GM19043 (cell line): ENCODE data around the gene EFNA1.

ENCODE experiments used
- ATAC-seq: cut with Tn5 transposase; IDR thresholded peaks from one replicate; pipeline ENCODE4 v1.9.1; 2021; ENCODE audit warnings: low read depth; ENCODE audit not compliant: unreplicated experiment

EFNA1 gene

GRCh38 chr1:155123801-155124200 is 3.9 kb upstream of the EFNA1 start:
- no peak for ATAC-seq

GRCh38 chr1:155124503-155125463 is 2.9 kb upstream of the EFNA1 start:
- ATAC-seq: no peak

GRCh38 chr1:155125511-155125945 is 2.1 kb upstream of the EFNA1 start:
- no peak for ATAC-seq

DNA sequence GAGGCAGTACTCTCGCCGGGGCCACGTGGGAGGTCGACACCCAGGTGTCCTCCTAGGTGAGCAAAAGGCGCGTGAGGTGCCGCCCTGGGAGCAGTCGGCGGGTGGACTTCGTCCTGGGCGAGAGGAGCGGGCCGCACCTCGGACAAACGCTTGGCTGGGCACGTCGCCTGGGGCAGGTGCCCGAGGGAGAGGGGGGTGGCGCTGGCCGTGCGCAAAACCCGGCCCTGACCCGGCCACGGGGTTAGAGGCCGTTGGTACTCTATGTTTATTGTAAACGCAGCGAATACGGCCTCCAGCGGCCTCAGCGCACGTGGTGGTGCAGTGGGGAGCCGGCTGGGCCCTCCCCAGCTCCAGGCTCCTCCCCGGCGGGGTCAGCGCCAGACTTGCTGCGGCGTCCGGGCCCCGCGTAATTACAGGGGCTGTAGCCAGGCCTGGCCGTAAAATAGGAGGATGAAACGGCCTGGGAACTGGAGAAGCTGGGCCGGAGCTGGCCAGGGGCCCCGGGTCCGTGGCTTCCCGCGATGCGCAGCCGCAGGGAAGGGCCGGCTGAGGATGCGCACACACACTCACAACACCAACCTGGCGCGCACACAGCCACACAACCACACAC is 1.6 kb upstream of the EFNA1 start:
- no peak for ATAC-seq

GRCh38 chr1:155126556-155127104 is 1.0 kb upstream of the EFNA1 start:
- no peak for ATAC-seq

DNA sequence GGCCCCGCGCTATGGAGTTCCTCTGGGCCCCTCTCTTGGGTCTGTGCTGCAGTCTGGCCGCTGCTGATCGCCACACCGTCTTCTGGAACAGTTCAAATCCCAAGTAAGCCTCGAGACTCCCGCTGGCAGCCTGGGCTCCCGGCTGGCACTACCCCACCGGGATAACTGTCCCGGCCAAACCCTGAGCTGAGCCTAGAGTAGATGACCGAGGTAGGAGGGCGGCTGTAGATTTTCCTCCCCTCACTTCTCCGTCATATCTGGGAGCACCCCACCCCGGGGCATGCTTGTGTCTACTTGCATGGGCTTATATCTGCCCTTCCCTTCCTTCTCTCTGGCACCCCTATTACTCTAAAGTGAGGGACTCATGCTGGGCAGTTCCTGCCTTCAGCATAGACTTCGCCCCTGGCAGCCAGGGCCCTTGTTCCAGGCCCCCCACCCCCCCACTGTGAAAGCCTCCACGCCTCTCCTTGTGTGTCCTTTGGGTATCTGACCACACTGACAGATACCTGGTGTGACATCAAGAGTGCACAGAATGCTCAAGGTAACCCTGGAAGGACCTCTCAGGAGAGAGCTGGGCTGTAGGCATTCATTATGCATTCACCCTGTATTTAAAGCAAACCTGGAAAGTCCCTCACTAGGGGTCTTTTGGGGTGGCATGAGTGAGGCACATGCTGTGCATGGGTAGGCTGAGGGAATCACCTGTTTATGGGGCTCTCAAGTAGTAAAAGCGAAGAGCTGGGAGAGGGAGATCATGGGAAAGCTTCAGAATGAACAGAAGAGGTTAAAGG is 485 bp downstream of the EFNA1 start:
- ATAC-seq: no peak

GRCh38 chr1:155128755-155129473 is 1.2 kb downstream of the EFNA1 start:
- ATAC-seq: no peak

DNA sequence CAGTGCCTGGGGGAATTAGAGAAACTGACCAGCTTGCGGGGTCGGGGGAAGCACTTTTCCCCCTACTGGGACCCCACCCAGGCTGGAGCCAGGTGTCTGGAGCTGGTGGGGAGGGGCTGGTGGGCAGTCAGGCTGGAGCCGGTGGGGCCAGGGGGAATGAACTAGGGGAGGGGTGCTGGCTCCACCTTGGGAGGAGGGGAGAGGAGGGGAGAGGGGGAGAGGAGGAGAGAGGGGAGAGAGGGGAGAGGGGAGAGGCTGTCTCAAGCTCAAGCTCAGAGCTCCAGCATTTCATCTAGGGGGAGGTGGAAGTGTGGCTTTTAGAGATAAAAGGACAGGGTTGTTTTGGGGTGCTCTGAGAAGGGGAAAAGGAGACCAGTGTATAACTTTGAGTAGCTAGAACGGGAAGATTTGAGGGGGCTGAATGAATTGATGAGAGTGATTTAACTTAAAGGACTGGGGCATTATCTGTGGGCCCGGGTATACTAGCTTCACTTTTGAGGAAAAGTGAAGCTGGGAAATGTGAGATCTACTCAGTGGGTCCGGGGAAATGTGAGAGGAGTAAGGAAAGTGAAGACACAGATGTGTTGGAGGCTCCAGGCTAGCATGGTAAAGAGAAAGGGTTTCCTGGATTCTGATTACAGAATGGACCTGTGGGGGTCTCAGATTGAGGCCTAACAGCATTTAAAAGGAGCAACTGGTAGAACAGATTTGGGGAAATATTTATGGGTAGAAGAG is 2.8 kb downstream of the EFNA1 start:
- ATAC-seq: no peak

- no peak for ATAC-seq
Observed at GRCh38 chr1:155131285-155131684, 3.6 kb downstream of the EFNA1 start.

GRCh38 chr1:155131856-155132255 is 4.2 kb downstream of the EFNA1 start:
- no peak for ATAC-seq

- ATAC-seq: no peak
Observed at GRCh38 chr1:155133799-155134281, 6.2 kb downstream of the EFNA1 start.

DNA sequence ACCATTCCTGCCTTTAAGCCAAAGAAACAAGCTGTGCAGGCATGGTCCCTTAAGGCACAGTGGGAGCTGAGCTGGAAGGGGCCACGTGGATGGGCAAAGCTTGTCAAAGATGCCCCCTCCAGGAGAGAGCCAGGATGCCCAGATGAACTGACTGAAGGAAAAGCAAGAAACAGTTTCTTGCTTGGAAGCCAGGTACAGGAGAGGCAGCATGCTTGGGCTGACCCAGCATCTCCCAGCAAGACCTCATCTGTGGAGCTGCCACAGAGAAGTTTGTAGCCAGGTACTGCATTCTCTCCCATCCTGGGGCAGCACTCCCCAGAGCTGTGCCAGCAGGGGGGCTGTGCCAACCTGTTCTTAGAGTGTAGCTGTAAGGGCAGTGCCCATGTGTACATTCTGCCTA is 6.6 kb downstream of the EFNA1 start:
- ATAC-seq: no peak

- ATAC-seq: no peak
Observed at GRCh38 chr1:155134880-155135414, 7.3 kb downstream of the EFNA1 start.

- peak; percentile 73 for ATAC-seq
Observed at GRCh38 chr1:155135415-155136028, 7.8 kb downstream of the EFNA1 start, which contains the start of gene SLC50A1. Gene SLC50A1 (plus strand): TSS chr1:155135852. CDS start chr1:155135912, 60 bp downstream.

- no peak for ATAC-seq
Observed at GRCh38 chr1:155136748-155137147, 9.1 kb downstream of the EFNA1 start.

DNA sequence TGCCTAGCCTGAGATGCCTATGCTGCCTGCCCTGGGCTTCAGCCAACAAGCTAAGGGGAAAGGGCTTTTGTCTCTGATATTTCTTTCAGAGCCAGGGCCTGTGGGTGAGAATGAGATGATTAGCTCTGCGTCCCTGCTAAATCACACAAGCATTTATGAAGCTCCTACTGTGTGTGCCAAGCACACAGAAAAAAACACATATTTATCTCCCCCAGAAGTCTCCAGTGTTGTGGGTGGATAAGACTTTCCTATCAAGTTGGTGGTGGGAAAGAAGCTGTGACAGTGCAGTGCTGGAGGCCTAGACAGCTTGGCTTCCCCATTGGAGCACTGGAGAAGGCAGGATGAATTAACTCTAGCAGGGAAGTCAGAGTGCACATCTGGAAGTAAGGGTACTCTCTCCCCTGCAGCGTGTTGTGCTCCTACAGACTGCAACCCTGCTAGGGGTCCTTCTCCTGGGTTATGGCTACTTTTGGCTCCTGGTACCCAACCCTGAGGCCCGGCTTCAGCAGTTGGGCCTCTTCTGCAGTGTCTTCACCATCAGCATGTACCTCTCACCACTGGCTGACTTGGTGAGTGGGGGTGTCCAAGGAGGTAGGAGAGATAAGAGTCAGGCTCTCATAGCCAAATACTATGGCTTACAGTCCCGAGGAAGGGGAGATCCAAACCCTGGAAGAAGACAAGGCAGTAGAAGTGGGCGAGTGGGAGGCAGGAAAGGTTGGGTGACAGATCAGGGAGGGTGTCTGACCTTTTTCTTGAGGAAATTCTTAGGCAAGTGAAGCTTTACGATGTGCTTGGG is 9.7 kb downstream of the EFNA1 start:
- no peak for ATAC-seq

GRCh38 chr1:155139895-155140629 is 12.4 kb downstream of the EFNA1 start, which contains the start of gene DPM3:
Gene DPM3 (minus strand): TSS chr1:155140531. CDS start chr1:155140240, 291 bp downstream.
- ATAC-seq: peak; percentile 62
